ENCODE measurements around the gene DYRK1A.

DNA sequence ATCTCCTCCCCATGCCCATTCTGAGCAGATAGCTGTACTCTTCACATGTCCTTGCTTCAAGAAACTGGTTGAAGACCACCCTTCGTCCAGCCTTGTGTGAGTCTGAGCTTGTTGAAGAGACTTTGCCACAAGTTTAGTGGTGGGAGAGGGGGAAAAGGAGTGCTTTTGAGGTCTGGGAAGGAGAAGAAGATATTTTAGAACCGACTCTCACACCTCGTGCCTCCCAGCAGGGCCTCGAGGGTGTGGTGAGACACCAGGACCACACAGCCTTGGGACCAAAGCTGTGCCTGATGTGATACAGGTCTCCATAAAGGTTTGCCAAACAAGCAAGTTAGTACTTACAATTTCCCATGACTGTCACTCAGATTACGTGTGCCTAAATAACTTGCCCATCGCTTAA lies 201.8 kb downstream of the DYRK1A start:
- TF ChIP-seq, protein P1, sequence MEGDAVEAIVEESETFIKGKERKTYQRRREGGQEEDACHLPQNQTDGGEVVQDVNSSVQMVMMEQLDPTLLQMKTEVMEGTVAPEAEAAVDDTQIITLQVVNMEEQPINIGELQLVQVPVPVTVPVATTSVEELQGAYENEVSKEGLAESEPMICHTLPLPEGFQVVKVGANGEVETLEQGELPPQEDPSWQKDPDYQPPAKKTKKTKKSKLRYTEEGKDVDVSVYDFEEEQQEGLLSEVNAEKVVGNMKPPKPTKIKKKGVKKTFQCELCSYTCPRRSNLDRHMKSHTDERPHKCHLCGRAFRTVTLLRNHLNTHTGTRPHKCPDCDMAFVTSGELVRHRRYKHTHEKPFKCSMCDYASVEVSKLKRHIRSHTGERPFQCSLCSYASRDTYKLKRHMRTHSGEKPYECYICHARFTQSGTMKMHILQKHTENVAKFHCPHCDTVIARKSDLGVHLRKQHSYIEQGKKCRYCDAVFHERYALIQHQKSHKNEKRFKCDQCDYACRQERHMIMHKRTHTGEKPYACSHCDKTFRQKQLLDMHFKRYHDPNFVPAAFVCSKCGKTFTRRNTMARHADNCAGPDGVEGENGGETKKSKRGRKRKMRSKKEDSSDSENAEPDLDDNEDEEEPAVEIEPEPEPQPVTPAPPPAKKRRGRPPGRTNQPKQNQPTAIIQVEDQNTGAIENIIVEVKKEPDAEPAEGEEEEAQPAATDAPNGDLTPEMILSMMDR (conservative IDR thresholded peaks at IDR 0.05), result no peak
- TF ChIP-seq EZH2 (IDR thresholded peaks at IDR 0.05; ENCODE audit: low read depth), result no peak
